Liver (tissue), 9 donors: ENCODE data around the gene DUSP8. TPM values are rescaled to one million over a fixed set of nuclear protein-coding genes. Genes with fewer than 3 reads are reported as not detected.

Source experiments
- DNase-seq: peaks from one replicate; pipeline ENCODE4 v3.0.0-alpha.2; 2017; ENCODE audit warnings: low spot score
- H3K27ac ChIP-seq, 2 donors: one replicate each; pipeline ENCODE4 v1.7.0; 2013; ENCODE audit warnings: inconsistent platforms in 2 of 2, low read length in 2 of 2, control low read depth in 1 of 2, low read depth in 1 of 2, mild to moderate bottlenecking in 1 of 2
- H3K27me3 ChIP-seq, 4 donors: one replicate each; pipeline versions ENCODE4 v1.6.1 to v1.7.0; 2013; ENCODE audit warnings: low read length in 3 of 4, inconsistent platforms in 1 of 4, mild to moderate bottlenecking in 1 of 4, moderate library complexity in 1 of 4; ENCODE audit not compliant: control insufficient read depth in 4 of 4, insufficient read depth in 4 of 4
- H3K36me3 ChIP-seq, 4 donors: one replicate each; pipeline versions ENCODE4 v1.6.1 to v1.7.0; 2013; ENCODE audit warnings: low read length in 3 of 4, mild to moderate bottlenecking in 3 of 4, low read depth in 1 of 4, moderate library complexity in 1 of 4; ENCODE audit not compliant: control insufficient read depth in 4 of 4, insufficient read depth in 3 of 4
- H3K4me1 ChIP-seq, 4 donors: one replicate each; pipeline versions ENCODE4 v1.6.1 to v1.7.0; 2013; ENCODE audit warnings: low read length in 3 of 4, mild to moderate bottlenecking in 3 of 4, moderate library complexity in 1 of 4; ENCODE audit not compliant: control insufficient read depth in 4 of 4, insufficient read depth in 4 of 4
- H3K4me3 ChIP-seq, 3 donors: one replicate each; pipeline versions ENCODE4 v1.6.1 to v1.7.0; 2013; ENCODE audit warnings: low read length in 3 of 3, control low read depth in 1 of 3, low read depth in 1 of 3, mild to moderate bottlenecking in 1 of 3
- H3K9ac ChIP-seq, 2 donors: one replicate each; pipeline ENCODE4 v1.7.0; 2013; ENCODE audit warnings: low read length in 2 of 2, mild to moderate bottlenecking in 2 of 2, moderate library complexity in 2 of 2, control low read depth in 1 of 2, low read depth in 1 of 2
- H3K9me3 ChIP-seq, 4 donors: one replicate each; pipeline versions ENCODE4 v1.6.1 to v1.7.0; 2013; ENCODE audit warnings: low read length in 3 of 4; ENCODE audit not compliant: control insufficient read depth in 4 of 4
- EGR1 ChIP-seq, 2 donors: IDR thresholded peaks; 2 replicates each; pipeline ENCODE4 v1.6.1; 2016 to 2018; ENCODE audit warnings: antibody characterized with exemption in 2 of 2, low read depth in 2 of 2
- FOXA1 ChIP-seq: IDR thresholded peaks from 2 replicates; pipeline ENCODE4 v1.6.1; 2016; ENCODE audit warnings: antibody characterized with exemption
- GABPA ChIP-seq, 2 donors: IDR thresholded peaks in 1 of 2; conservative IDR thresholded peaks in 1 of 2; 2 replicates each; pipeline ENCODE4 v1.6.1; 2016; ENCODE audit warnings: antibody characterized with exemption in 2 of 2, mild to moderate bottlenecking in 1 of 2, moderate library complexity in 1 of 2
- HNF4A ChIP-seq, 2 donors: conservative IDR thresholded peaks; 2 replicates each; pipeline ENCODE4 v1.6.1; 2016; ENCODE audit warnings: antibody characterized with exemption in 2 of 2, mild to moderate bottlenecking in 2 of 2
- HNF4G ChIP-seq: IDR thresholded peaks from 2 replicates; pipeline ENCODE4 v1.6.1; 2016; ENCODE audit warnings: antibody characterized with exemption
- JUND ChIP-seq, 2 donors: IDR thresholded peaks; 2 replicates each; pipeline ENCODE4 v1.6.1; 2016; ENCODE audit warnings: antibody characterized with exemption in 2 of 2
- MAX ChIP-seq: IDR thresholded peaks from 2 replicates; pipeline ENCODE4 v1.6.1; 2016; ENCODE audit warnings: antibody characterized with exemption
- NR2F2 ChIP-seq: IDR thresholded peaks from 2 replicates; pipeline ENCODE4 v1.6.1; 2016; ENCODE audit warnings: antibody characterized with exemption
- RAD21 ChIP-seq, 2 donors: IDR thresholded peaks; 2 replicates each; pipeline ENCODE4 v1.6.1; 2016; ENCODE audit warnings: antibody characterized with exemption in 2 of 2, mild to moderate bottlenecking in 2 of 2
- SP1 ChIP-seq: IDR thresholded peaks from 2 replicates; pipeline ENCODE4 v1.6.1; 2018; ENCODE audit warnings: antibody characterized with exemption, mild to moderate bottlenecking
- YY1 ChIP-seq: IDR thresholded peaks from 2 replicates; pipeline ENCODE4 v1.6.1; 2016; ENCODE audit warnings: antibody characterized with exemption, mild to moderate bottlenecking
- ZBTB33 ChIP-seq: IDR thresholded peaks from 2 replicates; pipeline ENCODE4 v1.6.1; 2016; ENCODE audit warnings: antibody characterized with exemption
- WGBS: extraction: QIAGEN DNeasy Blood & Tissue Kit; methylation state at CpG from one replicate; pipeline ENCODE4 v1.1.7; 2013; 5-methylcytosine and 5-hydroxymethylcytosine counted together
- polyA plus RNA-seq, 2 donors: library from polyadenylated mRNA; stranded (reverse) in 1 of 2; unstranded in 1 of 2; fragments of 200-250 nt in 1 of 2; fragments of >200 nt in 1 of 2; fragmentation: Nextera tagmentation in 1 of 2; extraction: Ambion mirVana in 1 of 2; gene quantifications; one replicate each; pipeline versions ENCODE4 v1.2.1 to v1.2.3, GENCODE V29; 2013 to 2015
- total RNA-seq, 2 donors: library from RNA; depleted of rRNA; stranded (reverse); fragments of >200 nt; gene quantifications; one replicate each; pipeline ENCODE4 v1.2.3, GENCODE V29; 2014
- TF ChIP-seq, protein P1 (sequence below): IDR thresholded peaks from 2 replicates; pipeline ENCODE4 v1.6.1; 2016; ENCODE audit warnings: antibody characterized with exemption, mild to moderate bottlenecking
- donor health status: healthy.
- donor health status: healthy.
- donor health status: healthy.
- donor health status: healthy.
- donor health status: healthy.

Gene DUSP8
- total and polyA plus RNA-seq, 4 donors, result 0.06 to 0.33 (median 0.21) TPM

DNA sequence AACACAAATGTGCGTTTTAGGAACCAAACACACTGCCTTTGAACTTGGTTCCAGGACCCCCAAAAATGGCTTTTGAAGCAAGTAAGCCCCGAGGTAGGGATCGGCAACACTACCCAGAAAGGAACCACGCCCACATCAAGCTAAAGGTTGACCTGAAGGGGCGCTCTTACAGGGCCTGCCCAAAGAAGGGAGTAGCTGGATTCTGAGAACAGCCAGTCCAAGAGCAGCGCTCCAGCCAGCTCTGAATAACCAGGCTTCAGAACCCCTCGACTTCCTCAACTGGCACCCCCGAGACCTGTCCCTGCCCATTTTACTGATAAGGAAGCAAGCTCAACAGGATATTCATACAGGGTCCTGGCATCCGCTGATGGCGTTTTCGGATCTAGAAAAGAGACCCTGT, 66.6 kb downstream of the DUSP8 start:
- Histone ChIP-seq H3K27me3 (no peaks in the 10 kb centered on the region), H3K9me3 (no peaks in the 10 kb centered on the region), H3K4me1 (peaks cover 0 to 4% (median 1%) of the 10 kb centered on the region in 4 donors), H3K27ac (no peak overlapping the region), H3K4me3 (no peak overlapping the region), H3K9ac (no peak overlapping the region), H3K36me3 (no peaks in the 10 kb centered on the region)
- TF ChIP-seq, protein P1, sequence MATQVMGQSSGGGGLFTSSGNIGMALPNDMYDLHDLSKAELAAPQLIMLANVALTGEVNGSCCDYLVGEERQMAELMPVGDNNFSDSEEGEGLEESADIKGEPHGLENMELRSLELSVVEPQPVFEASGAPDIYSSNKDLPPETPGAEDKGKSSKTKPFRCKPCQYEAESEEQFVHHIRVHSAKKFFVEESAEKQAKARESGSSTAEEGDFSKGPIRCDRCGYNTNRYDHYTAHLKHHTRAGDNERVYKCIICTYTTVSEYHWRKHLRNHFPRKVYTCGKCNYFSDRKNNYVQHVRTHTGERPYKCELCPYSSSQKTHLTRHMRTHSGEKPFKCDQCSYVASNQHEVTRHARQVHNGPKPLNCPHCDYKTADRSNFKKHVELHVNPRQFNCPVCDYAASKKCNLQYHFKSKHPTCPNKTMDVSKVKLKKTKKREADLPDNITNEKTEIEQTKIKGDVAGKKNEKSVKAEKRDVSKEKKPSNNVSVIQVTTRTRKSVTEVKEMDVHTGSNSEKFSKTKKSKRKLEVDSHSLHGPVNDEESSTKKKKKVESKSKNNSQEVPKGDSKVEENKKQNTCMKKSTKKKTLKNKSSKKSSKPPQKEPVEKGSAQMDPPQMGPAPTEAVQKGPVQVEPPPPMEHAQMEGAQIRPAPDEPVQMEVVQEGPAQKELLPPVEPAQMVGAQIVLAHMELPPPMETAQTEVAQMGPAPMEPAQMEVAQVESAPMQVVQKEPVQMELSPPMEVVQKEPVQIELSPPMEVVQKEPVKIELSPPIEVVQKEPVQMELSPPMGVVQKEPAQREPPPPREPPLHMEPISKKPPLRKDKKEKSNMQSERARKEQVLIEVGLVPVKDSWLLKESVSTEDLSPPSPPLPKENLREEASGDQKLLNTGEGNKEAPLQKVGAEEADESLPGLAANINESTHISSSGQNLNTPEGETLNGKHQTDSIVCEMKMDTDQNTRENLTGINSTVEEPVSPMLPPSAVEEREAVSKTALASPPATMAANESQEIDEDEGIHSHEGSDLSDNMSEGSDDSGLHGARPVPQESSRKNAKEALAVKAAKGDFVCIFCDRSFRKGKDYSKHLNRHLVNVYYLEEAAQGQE, result no peak
- TF ChIP-seq SP1, result no peak
- DNase-seq, result no peak
- WGBS, result 91% methylated on average over 11 of the region's 11 CpGs

DNA sequence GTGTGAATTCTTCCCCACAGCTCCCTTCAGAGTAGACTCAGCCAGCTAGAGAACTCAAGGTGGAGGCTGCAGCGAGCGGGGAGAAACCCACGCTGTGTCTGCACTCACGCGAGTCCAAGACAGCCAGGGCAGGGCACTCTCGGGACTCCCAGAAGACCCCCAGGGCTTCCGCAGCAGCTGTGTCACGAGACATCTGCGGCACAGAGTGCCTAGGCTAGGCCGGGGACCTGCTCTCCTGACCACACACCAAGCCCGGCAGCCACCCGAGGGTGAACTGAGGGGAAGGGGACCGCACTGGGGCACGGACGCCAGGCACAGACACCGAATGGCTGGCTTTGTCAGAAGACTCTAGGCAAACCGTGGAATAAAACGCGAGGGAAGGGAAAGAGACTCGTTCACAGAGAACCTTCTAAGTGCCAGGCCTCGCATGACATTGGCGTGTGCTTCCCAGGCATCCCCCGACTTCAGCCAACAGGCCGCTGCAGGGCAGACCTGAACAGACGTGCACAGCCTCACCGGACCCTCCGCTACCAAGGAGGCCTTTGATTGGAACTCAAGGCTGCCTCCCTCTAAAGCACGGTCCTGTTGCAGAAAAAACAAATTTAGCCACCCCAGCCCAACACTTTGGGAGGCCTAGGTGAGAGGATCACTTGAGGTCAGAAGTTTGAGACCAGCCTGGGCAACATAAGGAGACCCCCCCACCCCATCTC, 67.3 kb downstream of the DUSP8 start:
- H3K36me3 ChIP-seq, result no peaks in the 10 kb centered on the region
- no peaks in the 10 kb centered on the region for H3K27me3 ChIP-seq
- H3K4me1 ChIP-seq, result peaks cover 0 to 4% (median 1%) of the 10 kb centered on the region in 4 donors
- H3K27ac ChIP-seq, result no peak overlapping the region
- no peak for DNase-seq
- H3K9ac ChIP-seq, result no peak overlapping the region
- TF ChIP-seq YY1, result no peak
- TF ChIP-seq EGR1 (IDR thresholded peaks at IDR 0.05; ENCODE audit: low read depth in 2 of 2), result no peak
- TF ChIP-seq SP1, result no peak
- TF ChIP-seq RAD21 (IDR thresholded peaks at IDR 0.05), result no peak
- no peak for TF ChIP-seq HNF4G
- no peak for TF ChIP-seq GABPA (IDR thresholded peaks at IDR 0.05 in 1 of 2, conservative IDR thresholded peaks at IDR 0.05 in 1 of 2)
- TF ChIP-seq MAX, result no peak
- no peak for TF ChIP-seq NR2F2
- no peak for TF ChIP-seq HNF4A (conservative IDR thresholded peaks at IDR 0.05)
- no peak for TF ChIP-seq FOXA1
- no peak overlapping the region for H3K4me3 ChIP-seq
- 96% methylated on average over 28 of the region's 28 CpGs for WGBS
- no peaks in the 10 kb centered on the region for H3K9me3 ChIP-seq

GRCh38 chr11:1504138-1504537, 67.9 kb downstream of the DUSP8 start:
- 88% methylated on average over 9 of the region's 9 CpGs for WGBS
- no peaks in the 10 kb centered on the region for H3K9me3 ChIP-seq
- no peak overlapping the region for H3K9ac ChIP-seq
- no peak overlapping the region for H3K4me3 ChIP-seq
- no peaks in the 10 kb centered on the region for H3K36me3 ChIP-seq
- no peak for DNase-seq
- no peak overlapping the region for H3K27ac ChIP-seq
- peaks cover 0 to 4% (median 1%) of the 10 kb centered on the region in 4 donors for H3K4me1 ChIP-seq
- no peak for TF ChIP-seq RAD21 (IDR thresholded peaks at IDR 0.05)
- TF ChIP-seq JUND (IDR thresholded peaks at IDR 0.05), result no peak
- no peak for TF ChIP-seq YY1
- no peak for TF ChIP-seq ZBTB33
- no peaks in the 10 kb centered on the region for H3K27me3 ChIP-seq

Other genes with a start within 250 kb of the DUSP8 start
- under 1 TPM; 0.05 to 0.17 TPM for gene BRSK2, start 182.3 kb downstream of the DUSP8 start, total RNA-seq
- not detected for gene BRSK2, start 182.3 kb downstream of the DUSP8 start, polyA plus RNA-seq
- gene MOB2, start 85.5 kb downstream of the DUSP8 start, total RNA-seq, result 10 to 100 TPM; 14.2 to 18.5 TPM
- gene MOB2, start 85.5 kb downstream of the DUSP8 start, polyA plus RNA-seq, result 10 to 100 TPM in 1 of 2 donors, 1 to 10 TPM in 1; 8.3 to 15.5 TPM
- not detected for gene KRTAP5-1, start 13.0 kb upstream of the DUSP8 start, total RNA-seq
- gene KRTAP5-1, start 13.0 kb upstream of the DUSP8 start, polyA plus RNA-seq, result not detected
- not detected for gene KRTAP5-2, start 26.0 kb upstream of the DUSP8 start, total RNA-seq
- gene KRTAP5-2, start 26.0 kb upstream of the DUSP8 start, polyA plus RNA-seq, result under 1 TPM in 1 of 2 donors, not detected in 1; 0.08 TPM
- gene KRTAP5-3, start 36.2 kb upstream of the DUSP8 start, total RNA-seq, result not detected
- gene KRTAP5-3, start 36.2 kb upstream of the DUSP8 start, polyA plus RNA-seq, result not detected
- gene KRTAP5-4, start 49.9 kb upstream of the DUSP8 start, total RNA-seq, result not detected
- not detected for gene KRTAP5-4, start 49.9 kb upstream of the DUSP8 start, polyA plus RNA-seq
- not detected for gene KRTAP5-5, start 57.5 kb upstream of the DUSP8 start, total RNA-seq
- not detected for gene KRTAP5-5, start 57.5 kb upstream of the DUSP8 start, polyA plus RNA-seq
- under 1 TPM in 1 of 2 donors, not detected in 1; 0.84 TPM for gene KRTAP5-6, start 124.9 kb upstream of the DUSP8 start, total RNA-seq
- gene KRTAP5-6, start 124.9 kb upstream of the DUSP8 start, polyA plus RNA-seq, result 1 to 10 TPM in 1 of 2 donors, not detected in 1; 1.2 TPM
- gene IFITM10, start 178.3 kb upstream of the DUSP8 start, total RNA-seq, result 1 to 10 TPM in 1 of 2 donors, under 1 TPM in 1; 0.65 to 8.5 TPM
- 1 to 10 TPM in 1 of 2 donors, under 1 TPM in 1; 0.14 to 2.9 TPM for gene IFITM10, start 178.3 kb upstream of the DUSP8 start, polyA plus RNA-seq
- 100 to 1,000 TPM; 310 to 374 TPM for gene CTSD, start 191.7 kb upstream of the DUSP8 start, total RNA-seq
- 100 to 1,000 TPM; 731 to 814 TPM for gene CTSD, start 191.7 kb upstream of the DUSP8 start, polyA plus RNA-seq